ENCODE data around the gene CORT.

DNA sequence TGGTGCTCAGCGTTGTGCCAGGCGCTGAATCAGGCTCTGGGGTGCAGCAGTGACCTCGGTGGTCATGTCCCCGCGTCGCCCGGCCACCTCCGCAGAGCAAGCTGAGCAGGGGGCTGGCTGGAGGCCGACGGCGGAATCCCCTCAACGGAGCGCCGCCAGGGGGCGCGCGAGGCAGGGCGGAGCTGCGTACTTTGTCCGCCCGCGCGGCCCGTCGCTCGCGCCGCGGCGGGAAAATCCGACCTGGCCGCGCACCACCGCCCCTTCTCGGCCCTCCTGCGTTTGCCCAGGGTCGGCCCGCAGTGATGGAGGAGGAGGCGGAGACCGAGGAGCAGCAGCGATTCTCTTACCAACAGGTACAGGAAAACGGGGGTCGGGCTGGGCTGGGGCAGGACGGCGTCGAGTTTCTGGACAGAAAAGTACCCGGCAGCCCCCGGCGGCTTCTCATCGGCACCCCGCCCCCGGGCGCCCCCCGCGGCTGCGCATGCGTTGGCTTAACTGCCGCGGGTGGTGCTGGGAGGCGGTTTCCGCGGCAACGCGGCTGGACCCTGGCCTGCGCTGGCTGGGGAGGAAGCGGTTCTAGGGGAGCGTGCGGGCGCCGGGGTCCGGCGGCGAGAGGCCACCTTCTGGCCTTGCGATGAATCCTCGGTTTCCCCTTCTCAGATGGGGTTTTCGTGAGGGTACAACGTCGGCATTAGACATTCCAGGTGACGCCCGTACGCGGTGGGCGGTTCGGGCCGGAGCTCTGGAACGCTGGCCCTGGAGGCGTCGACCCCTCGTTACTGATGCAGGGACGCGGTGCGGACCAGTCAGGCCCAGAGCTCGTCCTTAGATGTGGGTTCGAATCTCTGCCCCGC is 19.4 kb upstream of the CORT start, which contains the start of gene CENPS:
- TF ChIP-seq, protein P1, sequence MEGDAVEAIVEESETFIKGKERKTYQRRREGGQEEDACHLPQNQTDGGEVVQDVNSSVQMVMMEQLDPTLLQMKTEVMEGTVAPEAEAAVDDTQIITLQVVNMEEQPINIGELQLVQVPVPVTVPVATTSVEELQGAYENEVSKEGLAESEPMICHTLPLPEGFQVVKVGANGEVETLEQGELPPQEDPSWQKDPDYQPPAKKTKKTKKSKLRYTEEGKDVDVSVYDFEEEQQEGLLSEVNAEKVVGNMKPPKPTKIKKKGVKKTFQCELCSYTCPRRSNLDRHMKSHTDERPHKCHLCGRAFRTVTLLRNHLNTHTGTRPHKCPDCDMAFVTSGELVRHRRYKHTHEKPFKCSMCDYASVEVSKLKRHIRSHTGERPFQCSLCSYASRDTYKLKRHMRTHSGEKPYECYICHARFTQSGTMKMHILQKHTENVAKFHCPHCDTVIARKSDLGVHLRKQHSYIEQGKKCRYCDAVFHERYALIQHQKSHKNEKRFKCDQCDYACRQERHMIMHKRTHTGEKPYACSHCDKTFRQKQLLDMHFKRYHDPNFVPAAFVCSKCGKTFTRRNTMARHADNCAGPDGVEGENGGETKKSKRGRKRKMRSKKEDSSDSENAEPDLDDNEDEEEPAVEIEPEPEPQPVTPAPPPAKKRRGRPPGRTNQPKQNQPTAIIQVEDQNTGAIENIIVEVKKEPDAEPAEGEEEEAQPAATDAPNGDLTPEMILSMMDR (IDR thresholded peaks at IDR 0.05): peak in 2 of 3 donors; percentile 52 to 93
- TF ChIP-seq POLR2A (IDR thresholded peaks at IDR 0.05): no peak
